GM10248 (cell line): ENCODE measurements around the gene ORC6.

Source experiments
- CTCF ChIA-PET: fragments of 300-600 bp; sonication (Branson Sonifier 250); formaldehyde crosslinking; extraction: SDS; loops from one replicate; lab custom pipeline; 2021; ENCODE audit warnings: antibody characterized with exemption; lab: Yijun Ruan, JAX
- POLR2A ChIA-PET: fragments of 350-650 bp; sonication (Branson Sonifier 250); formaldehyde crosslinking; extraction: SDS; loops from one replicate; lab custom pipeline; 2020; ENCODE audit warnings: antibody characterized with exemption; lab: Yijun Ruan, JAX
- DNase-seq: peaks from one replicate; pipeline ENCODE4 v3.0.0; 2012; ENCODE audit errors: extremely low spot score
- CTCF ChIP-seq: IDR thresholded peaks from 2 replicates; pipeline ENCODE4 v1.5.1; 2012; ENCODE audit warnings: mild to moderate bottlenecking, low read depth; ENCODE audit errors: extremely low read depth, missing control alignments, control extremely low read depth

Gene ORC6

GRCh38 chr16:46729326-46729995 lies 40.0 kb downstream of the ORC6 start:
- CTCF ChIA-PET, result interaction anchor here (1.7 kb wide), 1 partner anchor 12 kb away, joined by 7 read pairs; no protein-coding TSS in a partner anchor

GRCh38 chr16:46730126-46730525 lies 40.7 kb downstream of the ORC6 start:
- DNase-seq, result no peak
- POLR2A ChIA-PET, result no interaction called here
- CTCF ChIA-PET, result no interaction called here
- no peak for TF ChIP-seq CTCF

More at GRCh38 chr16:46729326-46729995, 40.0 kb downstream of the ORC6 start:
- no peak for TF ChIP-seq CTCF
- POLR2A ChIA-PET, result no interaction called here
- DNase-seq, result no peak

DNA sequence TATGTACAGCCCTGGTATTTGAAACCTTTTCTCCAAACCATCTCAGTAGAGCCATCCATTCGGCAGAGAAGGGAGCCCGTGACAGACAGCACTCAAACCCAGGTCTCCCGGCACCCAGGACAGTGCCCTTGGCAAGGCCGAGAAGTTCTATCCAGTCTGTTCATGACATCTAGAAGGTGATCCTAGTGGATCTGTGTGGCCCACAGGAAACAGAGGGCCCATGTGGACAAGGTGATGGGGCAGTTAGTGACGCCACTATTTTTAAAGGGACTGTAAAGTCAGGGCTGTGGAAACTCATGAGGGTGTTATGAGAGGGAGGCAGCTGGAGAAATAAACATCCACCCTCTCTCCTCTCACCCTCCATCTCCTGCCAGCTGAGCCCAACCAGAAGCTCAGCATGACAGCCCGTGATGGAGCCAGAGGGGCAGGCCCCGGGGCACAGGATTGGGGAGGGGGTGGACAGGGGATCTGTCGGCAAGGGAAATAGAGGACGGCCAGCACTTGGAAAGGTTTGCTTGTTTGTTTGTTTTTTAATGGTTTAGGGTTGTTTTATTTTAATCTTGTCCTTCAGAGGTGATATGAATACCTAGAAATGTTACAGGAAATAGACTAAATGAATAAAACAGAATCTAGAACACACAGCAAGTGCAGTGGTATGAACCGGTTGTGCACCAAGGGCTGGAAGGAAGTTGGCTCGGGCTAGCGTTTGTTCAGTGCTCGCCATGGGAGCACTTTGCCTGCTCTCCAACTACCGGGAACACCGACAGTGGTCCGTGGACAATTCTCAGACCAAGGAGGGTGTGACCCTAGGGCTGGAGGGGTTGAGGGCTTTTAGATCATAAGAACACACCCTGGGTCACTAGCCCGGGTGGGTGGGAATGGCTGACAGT lies 41.6 kb downstream of the ORC6 start:
- no peak for TF ChIP-seq CTCF
- ChIA-PET POLR2A (no interaction called here), CTCF (interaction anchor here (1.2 kb wide), 1 partner anchor 57 kb away, joined by 4 read pairs; no protein-coding TSS in a partner anchor)
- no peak for DNase-seq

- DNase-seq, result no peak
- POLR2A ChIA-PET, result no interaction called here
- no peak for TF ChIP-seq CTCF
- CTCF ChIA-PET, result interaction anchor here (1.2 to 1.6 kb wide), 3 partner anchors 8 to 58 kb away, joined by 4 to 5 read pairs (median 4); no protein-coding TSS in a partner anchor
Observed at GRCh38 chr16:46731691-46732555, 42.5 kb downstream of the ORC6 start.

GRCh38 chr16:46732561-46732960 lies 43.1 kb downstream of the ORC6 start:
- CTCF ChIA-PET, result interaction anchor here (1.5 to 1.6 kb wide), 2 partner anchors 8 to 11 kb away, joined by 4 to 5 read pairs; no protein-coding TSS in a partner anchor
- DNase-seq, result no peak
- TF ChIP-seq CTCF, result no peak
- POLR2A ChIA-PET, result no interaction called here
